GM21390 (cell line): ENCODE results near the gene SRRM4.

Source experiments
- ATAC-seq: cut with Tn5 transposase; IDR thresholded peaks from one replicate; pipeline ENCODE4 v1.9.1; 2021; ENCODE audit not compliant: unreplicated experiment

Gene SRRM4

DNA sequence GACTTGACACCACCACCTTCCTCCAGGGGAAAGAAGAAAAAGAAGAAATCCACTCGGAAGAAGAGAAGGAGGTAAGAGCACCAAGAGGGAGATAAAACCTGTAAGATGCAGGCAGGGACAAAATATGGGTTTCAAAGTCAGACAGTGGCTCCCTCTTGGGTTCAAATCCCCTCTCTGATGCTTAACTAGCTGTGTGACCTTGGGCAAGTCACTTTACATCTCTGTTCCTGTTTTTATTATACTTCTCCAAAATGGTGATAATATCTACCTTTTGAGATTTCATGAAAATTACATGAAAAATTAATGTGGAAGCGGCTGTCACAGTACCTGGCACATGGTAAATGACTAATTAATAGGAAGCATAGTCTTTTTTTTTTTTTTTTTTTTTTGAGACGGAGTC is 133.0 kb downstream of the SRRM4 start:
- no peak for ATAC-seq

DNA sequence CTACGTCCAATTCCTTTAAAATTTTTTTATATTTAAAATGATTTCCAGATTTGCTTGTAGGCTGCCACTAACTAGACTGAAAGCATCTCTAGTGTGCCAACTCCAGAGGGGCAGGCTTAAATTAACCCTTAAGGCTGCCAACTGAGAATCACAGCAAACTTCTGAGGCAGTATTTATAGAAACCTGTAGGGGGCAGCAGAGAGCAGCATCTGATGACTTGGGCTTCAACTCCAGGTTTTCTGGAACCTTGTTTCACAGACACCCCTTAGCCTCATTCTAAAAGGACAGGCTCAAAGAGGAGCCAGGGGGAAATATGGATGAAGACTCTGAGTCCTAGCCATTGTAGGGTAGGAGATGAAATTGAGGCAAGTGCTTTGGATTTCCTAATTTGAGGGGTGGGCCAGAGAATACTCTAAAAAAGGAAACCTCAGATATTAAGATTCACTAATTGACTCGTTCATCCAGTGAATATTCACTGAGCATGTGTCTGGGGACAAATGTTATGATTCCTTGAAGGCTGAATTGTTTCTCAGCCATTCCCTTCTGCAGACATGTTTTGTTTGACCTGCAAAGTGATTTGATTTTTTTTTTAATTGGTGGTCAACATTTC is 134.1 kb downstream of the SRRM4 start:
- ATAC-seq: no peak

DNA sequence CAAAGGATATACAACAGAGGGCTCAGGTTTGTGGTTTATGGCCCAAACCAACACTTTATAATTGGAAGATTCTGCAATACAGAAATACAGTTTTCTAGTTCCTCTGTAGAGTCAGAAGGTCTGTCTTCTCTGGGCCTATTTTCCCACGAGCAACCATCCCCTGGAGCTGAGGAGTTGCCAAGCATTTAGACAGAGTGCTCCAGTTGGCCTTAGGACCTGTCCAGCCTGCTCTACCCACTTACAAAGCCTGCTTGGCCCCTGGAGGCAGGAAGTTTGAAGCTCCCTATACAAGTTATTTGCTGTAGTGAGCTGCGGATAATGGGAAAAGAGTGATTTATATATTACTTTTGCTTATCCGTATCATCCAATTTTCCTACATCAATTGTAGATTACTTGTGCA is 136.6 kb downstream of the SRRM4 start:
- no peak for ATAC-seq

DNA sequence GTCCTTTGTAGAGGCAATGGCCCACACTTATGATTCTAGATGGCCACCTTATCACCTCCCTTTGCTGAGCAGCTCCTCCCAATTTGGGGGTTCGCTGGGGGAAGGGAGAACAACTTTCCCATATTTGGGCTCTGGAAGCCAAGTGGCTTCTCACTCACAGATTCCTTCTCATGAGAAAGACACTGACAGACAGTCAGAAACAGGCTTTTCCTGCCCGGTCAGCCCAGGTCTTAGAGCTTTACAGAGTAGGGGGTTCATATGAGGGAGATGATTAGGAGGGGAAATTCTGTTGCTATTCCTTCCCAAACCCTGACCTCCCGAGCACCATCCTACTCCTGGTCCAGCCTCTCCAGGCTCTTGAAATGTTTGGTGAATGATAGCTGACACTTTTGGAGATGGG is 137.3 kb downstream of the SRRM4 start:
- no peak for ATAC-seq

DNA sequence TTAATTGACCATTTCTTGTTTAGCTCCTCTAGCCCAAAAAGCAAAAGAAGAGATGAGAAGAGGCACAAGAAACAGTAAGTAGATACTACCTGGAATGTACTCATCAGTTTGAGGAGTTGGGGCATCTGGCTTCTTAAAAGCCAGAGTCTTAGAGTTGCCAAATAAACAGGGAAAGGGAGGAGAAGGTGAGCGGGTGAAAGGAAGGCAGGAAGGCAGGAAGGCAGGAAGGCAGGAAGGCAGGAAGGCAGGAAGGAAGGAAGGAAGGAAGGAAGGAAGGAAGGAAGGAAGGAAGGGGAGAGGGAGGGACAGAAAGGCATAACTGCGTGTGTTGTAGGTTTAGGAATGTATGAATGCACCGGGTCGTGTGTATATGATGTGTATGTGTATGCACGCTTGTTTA is 140.7 kb downstream of the SRRM4 start:
- no peak for ATAC-seq

DNA sequence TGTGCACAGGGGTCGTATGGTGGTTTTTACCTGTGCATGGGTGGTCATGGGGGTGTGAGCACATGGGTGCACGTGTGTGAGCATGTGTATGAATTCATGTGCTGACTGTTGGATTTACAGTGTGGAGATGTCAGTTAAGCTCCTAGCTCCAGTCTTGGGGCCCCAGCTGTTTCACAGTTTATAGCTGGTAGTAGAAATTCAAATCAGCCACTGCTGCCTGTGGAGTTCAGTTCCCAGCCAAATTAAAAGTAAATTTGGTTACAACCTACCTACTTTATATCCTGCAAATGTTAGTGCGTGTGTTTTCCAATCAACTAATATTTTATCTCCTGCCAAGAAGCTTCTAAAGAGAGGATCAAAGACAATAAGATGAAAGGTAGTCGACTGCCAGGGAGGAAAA is 141.4 kb downstream of the SRRM4 start:
- no peak for ATAC-seq

DNA sequence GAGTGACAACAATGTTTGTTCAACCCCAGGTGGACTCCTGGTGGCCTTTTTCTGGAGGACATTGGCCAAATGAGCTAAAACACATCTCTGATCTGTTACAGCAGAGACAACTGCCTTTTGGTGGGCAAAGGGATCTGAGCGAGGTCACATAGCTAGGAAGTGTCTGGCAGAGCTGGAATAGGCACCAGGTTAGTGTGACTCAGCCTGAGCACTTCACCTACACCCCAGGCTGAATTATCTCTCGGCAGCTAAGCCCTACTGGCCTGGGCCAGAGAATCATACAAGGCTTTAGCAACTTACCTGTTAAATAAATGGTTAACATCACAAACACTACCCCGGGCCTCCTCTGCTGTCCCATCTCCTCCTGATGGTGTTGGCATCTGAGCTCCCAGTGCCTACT is 147.2 kb downstream of the SRRM4 start:
- no peak for ATAC-seq

DNA sequence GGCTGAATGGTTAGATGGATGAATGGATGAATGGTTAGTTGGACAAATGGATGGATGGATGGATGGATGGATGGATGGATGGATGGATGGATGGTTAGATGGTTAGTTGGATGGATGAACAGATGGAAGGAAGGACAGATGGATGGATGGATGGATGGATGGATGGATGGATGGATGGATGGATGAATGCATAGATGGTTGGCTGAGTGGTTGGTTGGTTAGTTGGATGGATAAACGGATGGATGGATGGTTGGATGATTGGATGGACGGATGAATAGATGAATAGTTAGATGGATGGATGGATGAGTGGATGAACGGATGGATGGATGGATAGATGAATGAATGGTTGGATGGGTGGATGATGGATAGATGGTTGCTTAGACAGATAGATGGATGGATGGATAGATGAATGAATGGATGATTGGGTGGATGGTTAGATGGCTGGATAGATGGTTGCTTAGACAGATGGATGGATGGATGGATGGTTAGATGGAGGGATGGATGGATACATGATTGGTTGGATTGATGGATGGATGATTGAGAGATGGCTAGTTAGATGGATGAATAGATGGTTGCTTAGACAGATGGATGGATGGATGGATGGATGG is 148.6 kb downstream of the SRRM4 start:
- ATAC-seq: no peak

DNA sequence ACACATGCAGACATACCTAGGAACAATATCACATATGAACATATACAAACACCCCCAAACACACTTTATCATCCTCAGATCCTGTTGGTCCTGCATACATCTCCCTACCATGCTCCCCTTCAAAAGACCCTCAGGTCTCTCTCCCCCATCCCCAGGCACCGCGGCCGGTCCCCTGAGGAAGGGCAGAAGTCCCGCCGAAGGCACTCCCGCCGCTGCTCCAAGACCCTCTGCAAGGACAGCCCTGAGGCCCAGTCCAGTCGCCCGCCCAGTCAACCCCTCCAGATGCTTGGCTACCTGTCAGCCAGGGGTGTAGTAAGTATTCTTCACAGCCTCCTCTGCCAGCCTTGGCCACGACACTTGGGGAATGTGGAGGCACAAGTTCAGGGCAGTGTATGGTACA is 149.2 kb downstream of the SRRM4 start:
- no peak for ATAC-seq

DNA sequence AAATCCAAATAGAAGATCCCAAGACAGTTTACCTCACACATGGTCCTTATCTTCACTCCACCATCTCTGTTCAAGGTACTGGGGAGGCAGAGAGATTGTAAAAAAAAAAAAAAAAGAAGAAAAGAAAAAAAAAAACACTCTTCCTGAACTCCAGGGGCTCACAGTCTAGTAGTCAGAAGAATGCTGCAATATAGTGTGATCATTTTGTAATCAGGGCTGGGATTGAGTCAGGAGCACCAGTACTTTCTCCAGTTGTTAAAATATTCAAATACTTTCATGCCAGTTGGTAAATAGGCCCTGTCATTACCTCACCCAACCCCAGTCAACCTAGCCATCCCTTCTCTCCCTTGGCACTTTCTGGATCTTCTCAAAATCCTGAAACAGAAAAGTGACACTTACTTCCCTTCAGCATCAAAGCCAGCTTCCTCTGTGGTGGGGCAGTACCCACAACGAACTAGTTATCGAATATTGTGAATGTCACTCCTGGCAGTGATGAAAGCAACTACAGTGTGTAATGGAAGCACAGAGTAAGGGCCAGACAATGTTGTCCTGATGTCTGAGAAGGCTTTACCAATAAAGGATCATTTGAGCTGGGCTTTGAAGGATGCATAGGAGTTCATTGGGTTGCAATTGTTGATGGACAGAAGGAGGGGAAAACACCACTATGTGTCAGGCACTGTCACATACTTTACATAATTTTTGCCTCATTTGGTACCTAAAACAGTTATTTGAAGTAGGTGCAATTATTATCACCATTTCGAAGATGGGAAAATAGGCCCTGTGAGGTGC is 153.1 kb downstream of the SRRM4 start:
- ATAC-seq: no peak

DNA sequence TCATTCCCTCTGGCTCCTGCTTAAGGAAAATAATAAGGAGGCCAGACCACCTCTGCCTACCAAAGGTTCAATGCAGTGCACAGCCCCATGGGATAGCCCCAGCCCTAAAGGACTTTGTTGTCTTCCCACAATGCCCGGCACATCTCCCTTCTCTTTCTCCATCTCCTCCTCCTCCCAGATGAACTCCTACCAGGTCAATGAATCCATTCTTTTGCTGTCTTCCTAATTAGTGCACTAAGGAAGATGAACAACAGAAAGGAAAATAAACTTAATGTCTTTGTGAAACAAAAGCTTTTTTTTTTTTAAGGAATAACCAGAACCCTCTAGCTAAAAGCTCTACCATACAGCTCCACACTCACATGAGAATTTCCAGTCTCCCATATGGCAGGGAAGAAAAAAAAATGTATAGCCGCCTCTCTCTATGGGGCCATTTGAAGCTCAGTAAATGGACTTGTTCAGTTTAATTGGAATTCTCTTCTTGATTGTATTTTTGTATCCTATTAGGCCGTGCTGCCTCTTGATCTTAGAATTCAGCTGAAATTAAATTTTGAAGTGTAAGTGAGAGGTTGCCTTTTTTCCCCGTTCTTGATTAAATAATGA is 155.6 kb downstream of the SRRM4 start:
- ATAC-seq: no peak

DNA sequence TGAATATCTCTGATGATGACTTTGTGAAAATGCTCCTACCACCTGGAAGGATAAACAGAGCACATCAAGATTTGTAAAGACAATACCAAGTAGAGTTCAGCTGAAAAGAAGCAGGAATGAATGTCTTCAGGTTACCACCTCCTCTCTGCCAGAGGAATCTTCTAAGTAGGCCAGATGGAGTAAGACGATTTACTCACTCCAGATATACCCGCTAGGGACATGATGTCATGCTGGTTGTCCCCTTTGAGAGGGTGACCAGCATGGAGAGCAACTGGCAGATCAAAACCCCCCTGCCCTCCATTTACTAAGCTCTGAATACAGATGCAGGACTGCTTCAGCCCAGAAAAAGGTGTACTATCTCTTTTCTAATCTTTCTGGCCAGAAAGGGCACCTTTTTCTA is 158.1 kb downstream of the SRRM4 start:
- ATAC-seq: no peak

DNA sequence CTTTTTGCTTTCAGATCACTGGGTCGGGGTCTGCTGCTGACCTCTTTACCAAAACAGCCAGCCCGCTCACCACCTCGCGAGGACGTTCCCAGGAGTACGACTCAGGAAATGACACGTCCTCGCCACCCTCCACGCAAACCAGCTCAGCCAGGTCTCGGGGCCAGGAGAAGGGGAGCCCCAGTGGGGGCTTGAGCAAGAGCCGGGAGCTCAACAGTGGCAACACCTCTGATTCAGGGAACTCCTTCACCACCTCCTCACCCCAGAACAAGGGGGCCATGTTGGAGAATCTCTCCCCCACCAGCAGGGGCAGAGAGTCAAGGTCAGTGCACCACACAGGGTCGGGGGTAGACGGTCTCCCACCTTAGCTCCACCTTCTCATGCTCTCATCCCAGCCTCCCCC is 164.0 kb downstream of the SRRM4 start:
- no peak for ATAC-seq

DNA sequence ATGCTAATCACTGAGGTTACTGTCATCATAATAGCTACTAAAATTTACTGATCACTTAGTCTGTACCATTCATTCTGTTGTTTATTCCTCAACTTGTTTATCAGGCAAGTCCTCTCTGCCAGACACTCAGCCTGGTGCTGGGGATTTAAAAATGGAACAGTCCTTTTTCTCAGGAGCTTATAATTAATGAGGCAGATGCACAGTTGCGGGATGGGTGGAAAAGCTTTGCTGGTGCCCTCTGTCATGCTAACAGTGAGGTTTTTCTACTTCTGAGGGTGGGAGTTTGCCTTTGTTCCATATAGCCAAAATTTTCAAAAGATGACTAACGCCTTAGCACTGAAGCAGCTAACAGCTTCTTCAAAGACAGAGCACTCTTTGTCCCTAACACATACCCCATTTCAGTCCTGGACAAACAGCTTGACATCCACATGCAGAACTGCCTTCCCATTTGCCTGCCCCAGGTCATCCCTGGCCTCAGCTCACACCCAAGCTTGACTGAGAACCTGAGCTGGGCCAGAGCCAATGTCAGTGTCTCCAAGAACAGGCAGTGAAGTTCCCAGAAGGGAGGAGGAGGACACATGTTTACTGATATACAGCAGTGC is 166.6 kb downstream of the SRRM4 start:
- no peak for ATAC-seq

DNA sequence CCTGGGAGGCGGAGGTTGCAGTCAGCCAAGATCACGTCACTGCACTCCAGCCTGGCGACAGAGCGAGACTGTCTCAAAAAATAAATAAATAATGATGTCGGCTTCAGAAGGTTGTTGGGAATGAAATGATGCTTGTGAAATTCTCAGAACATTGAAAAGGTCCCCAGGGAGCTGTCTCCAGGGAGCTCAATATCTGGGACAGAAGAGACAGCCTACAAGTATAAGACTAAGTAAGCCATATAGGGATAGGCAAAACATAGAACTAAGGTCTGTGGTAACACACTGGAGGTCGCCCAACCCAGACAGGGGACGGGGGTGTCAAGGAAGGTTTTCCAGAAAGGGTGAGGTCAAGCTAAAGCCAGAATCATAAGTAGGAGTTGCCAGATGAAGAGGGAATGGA is 167.9 kb downstream of the SRRM4 start:
- ATAC-seq: no peak

DNA sequence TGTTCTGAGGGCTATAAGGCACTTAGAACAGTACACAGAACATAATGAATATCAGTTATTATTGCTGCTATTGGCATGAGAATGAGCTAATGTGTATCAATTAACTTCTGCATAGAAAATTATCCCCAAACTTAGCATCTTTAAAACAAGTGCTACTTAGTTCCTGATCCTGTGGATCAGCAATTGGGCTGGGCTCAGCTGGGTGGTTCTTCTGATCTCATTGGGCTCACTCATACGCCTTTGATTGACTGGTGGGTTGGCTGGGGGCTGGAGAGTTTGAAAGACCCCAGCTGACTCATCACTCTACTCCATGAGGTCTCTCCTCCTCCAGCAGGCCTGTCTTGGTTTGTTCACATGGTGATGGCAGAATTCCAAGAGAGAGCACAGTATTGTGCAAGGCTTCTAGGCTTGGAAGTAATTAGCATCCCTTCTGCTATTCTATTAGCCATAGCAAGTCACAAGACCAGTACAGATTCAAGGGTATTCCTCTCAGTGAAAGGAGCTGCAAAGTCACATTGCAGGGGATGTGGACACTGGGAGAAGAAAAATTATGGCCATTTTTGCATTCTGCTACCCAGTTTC is 170.2 kb downstream of the SRRM4 start:
- no peak for ATAC-seq

DNA sequence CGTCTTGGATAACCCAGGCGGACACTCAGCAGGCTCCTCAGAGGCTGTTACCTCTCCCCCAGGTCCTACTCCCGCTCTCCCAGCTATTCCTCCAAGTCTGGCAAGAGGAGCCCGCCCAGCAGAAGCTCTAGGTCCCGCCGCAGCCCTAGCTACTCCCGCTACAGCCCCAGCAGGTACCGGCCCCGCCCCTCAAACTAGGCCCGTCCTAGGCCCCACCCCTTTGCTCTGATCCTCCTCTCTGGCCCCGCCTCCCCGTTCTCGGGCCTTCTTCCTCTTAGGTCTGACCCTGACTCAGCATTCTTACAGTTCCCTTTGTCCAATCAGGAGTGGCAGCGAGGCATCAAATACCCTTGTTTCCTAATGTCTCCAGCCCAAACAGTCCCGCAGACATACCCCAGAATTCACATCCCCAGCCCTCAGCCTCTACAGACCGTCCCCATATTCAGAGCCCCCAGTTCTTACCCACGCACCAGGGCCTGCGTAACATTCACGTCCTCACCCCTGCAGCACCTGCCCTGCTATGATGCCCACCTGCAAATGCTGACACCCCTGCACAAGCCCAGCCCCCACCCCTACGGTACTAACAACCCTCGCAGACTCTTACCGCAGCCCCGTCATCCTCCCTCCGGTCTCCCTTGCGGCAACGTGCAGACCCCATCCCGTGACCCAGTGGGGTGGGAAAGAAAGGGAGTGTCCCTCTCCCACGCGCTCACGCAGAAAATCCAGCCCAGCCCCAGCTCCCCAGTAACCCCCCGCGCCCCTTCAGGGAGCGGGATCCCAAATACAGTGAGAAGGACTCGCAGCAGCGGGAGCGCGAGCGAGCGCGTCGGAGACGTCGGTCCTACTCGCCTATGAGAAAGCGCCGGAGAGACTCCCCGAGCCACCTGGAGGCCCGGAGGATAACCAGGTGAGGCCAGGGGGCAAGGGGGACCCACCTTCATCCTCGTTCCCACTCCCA is 172.4 kb downstream of the SRRM4 start:
- ATAC-seq: peak; percentile 45

DNA sequence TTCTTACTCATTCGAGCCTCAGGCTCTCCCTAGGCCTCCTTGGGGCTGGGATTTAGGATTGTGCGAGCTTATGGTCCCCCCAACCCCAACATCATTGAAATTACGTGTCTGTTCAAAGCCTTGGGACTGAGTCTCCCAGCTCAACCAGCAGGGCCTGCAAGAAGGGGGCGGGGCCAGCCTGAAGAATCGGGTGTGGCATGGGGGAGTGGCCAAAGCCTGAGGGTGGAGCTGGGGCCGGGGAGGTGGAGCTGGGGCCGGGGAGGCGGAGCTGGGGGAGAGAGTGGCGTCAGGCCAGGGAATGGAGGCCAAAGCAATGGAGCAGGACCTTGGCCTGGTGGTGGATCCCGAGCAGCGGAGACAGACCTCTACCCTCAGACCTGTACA is 173.1 kb downstream of the SRRM4 start:
- no peak for ATAC-seq

DNA sequence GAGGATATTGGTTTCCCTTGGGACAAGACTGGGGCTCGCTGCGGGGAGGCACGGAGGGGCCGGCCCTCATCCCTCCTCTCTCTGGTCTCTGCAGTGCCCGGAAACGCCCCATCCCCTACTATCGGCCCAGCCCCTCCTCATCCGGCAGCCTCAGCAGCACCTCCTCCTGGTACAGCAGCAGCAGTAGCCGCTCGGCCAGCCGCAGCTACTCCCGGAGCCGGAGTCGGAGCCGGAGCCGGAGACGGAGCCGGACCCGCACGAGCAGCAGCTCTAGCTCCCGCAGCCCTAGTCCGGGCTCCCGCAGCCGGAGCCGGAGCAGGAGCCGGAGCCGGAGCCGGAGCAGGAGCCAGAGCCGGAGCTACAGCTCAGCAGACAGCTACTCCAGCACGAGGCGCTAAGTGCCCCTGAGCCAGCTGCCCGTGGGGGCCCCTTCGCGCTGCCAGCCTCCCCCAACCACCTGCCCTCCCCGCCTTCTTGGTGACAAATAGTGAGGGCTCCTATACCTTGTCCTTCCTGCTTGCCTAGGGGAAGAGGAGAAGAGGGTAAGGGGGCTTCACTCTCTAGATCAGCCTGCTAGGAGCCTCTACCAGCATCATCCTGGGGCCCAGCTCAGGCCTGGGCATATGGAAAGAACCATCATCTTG is 175.2 kb downstream of the SRRM4 start:
- no peak for ATAC-seq

DNA sequence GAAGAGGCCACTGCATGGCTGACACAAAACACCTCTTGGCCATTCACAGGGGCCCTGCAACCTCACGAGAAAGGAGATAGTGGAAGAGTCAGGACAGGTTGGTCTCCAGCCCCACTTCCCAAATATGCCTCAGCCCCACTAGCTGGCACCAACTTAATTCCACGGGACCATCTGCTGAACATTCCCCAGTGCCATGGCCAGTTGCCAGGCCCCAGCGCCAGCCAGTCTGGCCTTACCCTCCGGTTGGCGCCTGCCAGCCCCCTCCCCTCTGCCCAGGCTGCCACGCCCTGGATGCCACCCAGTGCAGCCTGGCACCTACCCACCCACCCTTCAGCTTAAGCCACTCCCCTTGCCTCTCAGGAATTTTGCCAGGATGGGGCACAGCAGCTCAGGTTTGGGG is 176.2 kb downstream of the SRRM4 start:
- no peak for ATAC-seq
